KMS-11 (cell line): ENCODE data around the gene FAM219B.
"Not testable (repeated sequence)": the region's sequence is repeated elsewhere in the genome, so short reads cannot be mapped to it uniquely, and the experiment has no call there.

Experiments used
- H2AFZ ChIP-seq: fragments of 200-600 bp; sonication (generic); 2 replicates; pipeline ENCODE4 v1.6.1; 2016; ENCODE audit warnings: antibody characterized with exemption, mixed run types, low read depth
- H3K27ac ChIP-seq: fragments of 200-600 bp; sonication (generic); 2 replicates; pipeline ENCODE4 v1.6.1; 2016; ENCODE audit warnings: mild to moderate bottlenecking, mixed run types
- H3K27me3 ChIP-seq: fragments of 200-600 bp; sonication (generic); 2 replicates; pipeline ENCODE4 v1.6.1; 2017; ENCODE audit warnings: mild to moderate bottlenecking, low read depth, mixed run types, moderate library complexity; ENCODE audit not compliant: insufficient read depth
- H3K36me3 ChIP-seq: fragments of 200-600 bp; sonication (generic); 2 replicates; pipeline ENCODE4 v1.6.1; 2017; ENCODE audit warnings: mild to moderate bottlenecking, mixed run types; ENCODE audit not compliant: insufficient read depth
- H3K4me1 ChIP-seq: fragments of 200-600 bp; sonication (generic); 2 replicates; pipeline ENCODE4 v1.6.1; 2016; ENCODE audit warnings: mild to moderate bottlenecking, low read depth, mixed run types; ENCODE audit not compliant: poor library complexity, severe bottlenecking
- H3K4me2 ChIP-seq: fragments of 200-600 bp; sonication (generic); 2 replicates; pipeline ENCODE4 v1.7.0; 2016; ENCODE audit warnings: mild to moderate bottlenecking, mixed run types
- H3K4me3 ChIP-seq: fragments of 200-600 bp; sonication (generic); IDR thresholded peaks from 2 replicates; pipeline ENCODE4 v1.6.1; 2017; ENCODE audit warnings: low read depth, low read length, mixed read lengths; ENCODE audit not compliant: insufficient read depth
- H3K79me2 ChIP-seq: fragments of 200-600 bp; sonication (generic); 2 replicates; pipeline ENCODE4 v1.6.1; 2016; ENCODE audit warnings: low read depth, mixed run types; ENCODE audit not compliant: insufficient read depth
- H3K9ac ChIP-seq: fragments of 200-600 bp; sonication (generic); 2 replicates; pipeline ENCODE4 v1.6.1; 2016; ENCODE audit warnings: mild to moderate bottlenecking, mixed run types
- H4K20me1 ChIP-seq: fragments of 200-600 bp; sonication (generic); 2 replicates; pipeline ENCODE4 v1.6.1; 2016; ENCODE audit warnings: mild to moderate bottlenecking, mixed run types; ENCODE audit not compliant: insufficient read depth
- CTCF ChIP-seq: fragments of 200-600 bp; sonication (generic); conservative IDR thresholded peaks from 2 replicates; pipeline ENCODE4 v1.6.1; 2017; ENCODE audit warnings: low read depth, mild to moderate bottlenecking, antibody characterized with exemption, low read length, moderate library complexity, mixed read lengths

Gene FAM219B

GRCh38 chr15:74901612-74902063 is 5.0 kb downstream of the FAM219B start:
- Histone ChIP-seq H3K36me3 (no peaks in the 10 kb centered on the region), H3K4me2 (no peak overlapping the region)
- TF ChIP-seq CTCF: peak; percentile 95

GRCh38 chr15:74897300-74897701 is 9.3 kb downstream of the FAM219B start:
- Histone ChIP-seq H3K27me3 (no peaks in the 10 kb centered on the region), H3K4me3 (no peak overlapping the region), H3K9ac (no peak overlapping the region), H3K36me3 (no peaks in the 10 kb centered on the region), H3K79me2 (no peaks in the 10 kb centered on the region), H3K4me2 (no peak overlapping the region), H4K20me1 (no peaks in the 10 kb centered on the region), H2AFZ (no peak overlapping the region), H3K4me1 (peaks cover 29% of the 10 kb centered on the region), H3K27ac (no peak overlapping the region)
- TF ChIP-seq CTCF: no peak

More at GRCh38 chr15:74901612-74902063, 5.0 kb downstream of the FAM219B start:
- H4K20me1 ChIP-seq: no peaks in the 10 kb centered on the region
- no peaks in the 10 kb centered on the region for H3K27me3 ChIP-seq
- H3K4me3 ChIP-seq: no peak overlapping the region
- no peak overlapping the region for H2AFZ ChIP-seq
- H3K79me2 ChIP-seq: no peaks in the 10 kb centered on the region; the same call in 1 of the 2 replicates
- H3K27ac ChIP-seq: no peak overlapping the region
- no peak overlapping the region for H3K9ac ChIP-seq
- peaks cover 32% of the 10 kb centered on the region for H3K4me1 ChIP-seq

GRCh38 chr15:74896316-74896715 is 10.3 kb downstream of the FAM219B start:
- Histone ChIP-seq H3K4me3 (no peak overlapping the region), H3K27ac (no peak overlapping the region), H4K20me1 (no peaks in the 10 kb centered on the region), H3K4me2 (no peak overlapping the region), H3K27me3 (no peaks in the 10 kb centered on the region), H2AFZ (no peak overlapping the region), H3K4me1 (peaks cover 21% of the 10 kb centered on the region), H3K9ac (no peak overlapping the region), H3K36me3 (no peaks in the 10 kb centered on the region; the same call in 1 of the 2 replicates), H3K79me2 (no peaks in the 10 kb centered on the region)
- TF ChIP-seq CTCF: no peak

- no peaks in the 10 kb centered on the region for H3K27me3 ChIP-seq
- peaks cover 19% of the 10 kb centered on the region for H3K4me1 ChIP-seq
- no peak overlapping the region for H3K27ac ChIP-seq
- no peak for TF ChIP-seq CTCF
- no peak overlapping the region for H2AFZ ChIP-seq
- H4K20me1 ChIP-seq: no peaks in the 10 kb centered on the region
- H3K79me2 ChIP-seq: no peaks in the 10 kb centered on the region
- H3K9ac ChIP-seq: no peak overlapping the region
- H3K4me3 ChIP-seq: no peak overlapping the region
- no peaks in the 10 kb centered on the region; the same call in 1 of the 2 replicates for H3K36me3 ChIP-seq
- no peak overlapping the region for H3K4me2 ChIP-seq
Observed at GRCh38 chr15:74895830-74896229, 10.8 kb downstream of the FAM219B start.

GRCh38 chr15:74894383-74894782 is 12.3 kb downstream of the FAM219B start:
- H3K27me3 ChIP-seq, H3K79me2 ChIP-seq, H3K36me3 ChIP-seq, H3K9ac ChIP-seq, H3K27ac ChIP-seq, H2AFZ ChIP-seq, H4K20me1 ChIP-seq, H3K4me3 ChIP-seq, H3K4me2 ChIP-seq: not testable (repeated sequence)
- peaks cover 20% of the 10 kb centered on the region for H3K4me1 ChIP-seq
